Measurements from ENCODE around the gene INHBB. TPM values are rescaled to one million over a fixed set of nuclear protein-coding genes. Genes with fewer than 3 reads are reported as not detected.
A peak's percentile ranks its signal among the peaks of the same experiment; 100 is the strongest.

INHBB gene
- total RNA-seq, 4 donors from 2014 or later: 3.1 to 23.8 (median 13.7) TPM

- intact Hi-C loops (cut with DNase I; ENCODE audit: low total_unique reads): no loop called here
- no peak overlapping the region for H3K4me3 ChIP-seq
- no peak for TF ChIP-seq POLR2A (IDR thresholded peaks at IDR 0.05)
- H3K27ac ChIP-seq: no peak overlapping the region
- no peaks in the 10 kb centered on the region for H3K9me3 ChIP-seq
- H3K4me1 ChIP-seq: no peaks in the 10 kb centered on the region
- in situ Hi-C loops (cut with MboI; ENCODE audit: low sequenced_read_pairs in 4 of 4): loop anchor here in 3 of 4 donors (25.0 kb wide), 3 partner anchors 105 to 755 kb away; no protein-coding TSS in a partner anchor
- peaks cover 0 to 3% (median 0%) of the 10 kb centered on the region in 3 donors for H3K27me3 ChIP-seq
- no peaks in the 10 kb centered on the region for H3K36me3 ChIP-seq
- DNase-seq (no peak), ATAC-seq (no peak)
These were observed 13.6 kb upstream of the INHBB start for GRCh38 chr2:120332384-120332783.

GRCh38 chr2:120334068-120334467 lies 11.9 kb upstream of the INHBB start:
- in situ Hi-C loops (cut with MboI; ENCODE audit: low sequenced_read_pairs in 4 of 4): loop anchor here in 3 of 4 donors (25.0 kb wide), 3 partner anchors 103 to 753 kb away; no protein-coding TSS in a partner anchor
- H3K4me1 ChIP-seq: no peaks in the 10 kb centered on the region
- H3K4me3 ChIP-seq: no peak overlapping the region
- TF ChIP-seq CTCF (IDR thresholded peaks at IDR 0.05 in 4 of 5, conservative IDR thresholded peaks at IDR 0.05 in 1 of 5) (no peak), POLR2A (IDR thresholded peaks at IDR 0.05) (no peak)
- intact Hi-C loops (cut with DNase I; ENCODE audit: low total_unique reads): no loop called here
- no peak for DNase-seq
- H3K27ac ChIP-seq: no peak overlapping the region
- H3K36me3 ChIP-seq: no peaks in the 10 kb centered on the region
- peaks cover 0 to 3% (median 0%) of the 10 kb centered on the region in 3 donors for H3K27me3 ChIP-seq
- ATAC-seq: no peak
- no peaks in the 10 kb centered on the region for H3K9me3 ChIP-seq

GRCh38 chr2:120336749-120337148 lies 9.2 kb upstream of the INHBB start:
- intact Hi-C loops (cut with DNase I; ENCODE audit: low total_unique reads) (no loop called here), in situ Hi-C loops (cut with MboI; ENCODE audit: low sequenced_read_pairs in 4 of 4) (loop anchor here in 3 of 4 donors (5.0 to 25.0 kb wide), 4 partner anchors 101 to 751 kb away; no protein-coding TSS in a partner anchor)
- Histone ChIP-seq H3K36me3 (no peaks in the 10 kb centered on the region), H3K27ac (no peak overlapping the region), H3K27me3 (peaks cover 0 to 3% (median 0%) of the 10 kb centered on the region in 3 donors), H3K4me3 (no peak overlapping the region), H3K4me1 (no peaks in the 10 kb centered on the region), H3K9me3 (no peaks in the 10 kb centered on the region)
- ATAC-seq (no peak), DNase-seq (no peak)
- no peak for TF ChIP-seq CTCF (IDR thresholded peaks at IDR 0.05 in 4 of 5, conservative IDR thresholded peaks at IDR 0.05 in 1 of 5)
- no peak for TF ChIP-seq POLR2A (IDR thresholded peaks at IDR 0.05)

- peak overlapping the region in 3 of 4 donors; percentile 32 to 48 (median 38) for H3K27ac ChIP-seq
- no peaks in the 10 kb centered on the region for H3K9me3 ChIP-seq
- TF ChIP-seq CTCF (IDR thresholded peaks at IDR 0.05 in 4 of 5, conservative IDR thresholded peaks at IDR 0.05 in 1 of 5) (no peak), POLR2A (IDR thresholded peaks at IDR 0.05) (no peak)
- intact Hi-C loops (cut with DNase I; ENCODE audit: low total_unique reads) (no loop called here), in situ Hi-C loops (cut with MboI; ENCODE audit: low sequenced_read_pairs in 4 of 4) (loop anchor here in 3 of 4 donors (5.0 to 25.0 kb wide), 4 partner anchors 99 to 749 kb away; no protein-coding TSS in a partner anchor)
- peaks cover 3 to 10% (median 8%) of the 10 kb centered on the region in 3 donors for H3K27me3 ChIP-seq
- no peaks in the 10 kb centered on the region for H3K36me3 ChIP-seq
- no peak for DNase-seq
- ATAC-seq: peak; percentile 52 to 79
- peaks cover under 1 to 2% of the 10 kb centered on the region in 2 donors for H3K4me1 ChIP-seq
- no peak overlapping the region for H3K4me3 ChIP-seq
These were observed 7.9 kb upstream of the INHBB start for GRCh38 chr2:120338015-120338414.

DNA sequence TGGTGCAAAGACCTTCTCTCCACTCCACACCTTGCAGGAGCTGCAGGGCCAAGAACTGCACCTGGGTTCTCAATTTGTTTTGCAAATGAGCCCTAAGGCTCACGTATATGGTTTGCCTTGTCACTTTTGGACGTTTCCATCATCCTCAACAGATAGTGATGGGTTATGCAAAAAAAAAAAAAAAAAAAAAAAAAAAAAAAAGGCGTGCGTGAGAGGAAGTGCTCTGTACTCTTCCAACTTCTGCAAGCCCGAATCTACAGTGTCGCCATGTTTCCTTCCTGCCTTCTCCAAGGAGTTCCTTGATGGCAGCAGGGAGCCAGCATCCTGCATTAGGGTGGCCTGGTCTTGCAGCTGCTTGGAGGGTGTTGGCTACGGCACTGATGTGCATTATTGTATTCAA lies 4.0 kb upstream of the INHBB start:
- H3K36me3 ChIP-seq: no peaks in the 10 kb centered on the region
- H3K9me3 ChIP-seq: no peaks in the 10 kb centered on the region
- ATAC-seq: no peak
- peaks cover 15 to 24% of the 10 kb centered on the region in 2 donors for H3K4me1 ChIP-seq
- no peak for DNase-seq
- no peak overlapping the region for H3K4me3 ChIP-seq
- in situ Hi-C loops (cut with MboI; ENCODE audit: low sequenced_read_pairs in 4 of 4): loop anchor here (5.0 to 25.0 kb wide), 6 partner anchors 95 to 745 kb away; no protein-coding TSS in a partner anchor
- TF ChIP-seq POLR2A (IDR thresholded peaks at IDR 0.05) (no peak), CTCF (IDR thresholded peaks at IDR 0.05 in 4 of 5, conservative IDR thresholded peaks at IDR 0.05 in 1 of 5) (no peak)
- H3K27ac ChIP-seq: no peak overlapping the region
- intact Hi-C loops (cut with DNase I; ENCODE audit: low total_unique reads): loop anchor here (2.0 to 5.0 kb wide), 2 partner anchors 99 to 115 kb away; no protein-coding TSS in a partner anchor
- H3K27me3 ChIP-seq: peaks cover 20 to 37% (median 29%) of the 10 kb centered on the region in 3 donors

Data from gastrocnemius medialis (tissue), 4 donors.